Mucosa of descending colon (tissue), 3 donors: ENCODE results near the gene SUCNR1. TPM values are rescaled to one million over a fixed set of nuclear protein-coding genes. Genes with fewer than 3 reads are reported as not detected.
"Not testable (repeated sequence)": the region's sequence is repeated elsewhere in the genome, so short reads cannot be mapped to it uniquely, and the experiment has no call there.

Source experiments
- ATAC-seq: fragments of 200-7000 bp; cut with Tn5 transposase; one replicate; pipeline ENCODE4 v1.9.1; 2020; ENCODE audit warnings: mild to moderate bottlenecking, moderate library complexity
- DNase-seq, 3 donors: peaks; one replicate each; pipeline ENCODE4 v3.0.0-alpha.2; 2020
- H3K36me3 ChIP-seq: fragments of 200-600 bp; one replicate; pipeline ENCODE4 v1.8.0; 2021; ENCODE audit warnings: low read depth, mild to moderate bottlenecking
- H3K4me1 ChIP-seq: fragments of 200-600 bp; one replicate; pipeline ENCODE4 v1.8.0; 2021; ENCODE audit warnings: low read depth, mild to moderate bottlenecking
- H3K4me3 ChIP-seq: fragments of 200-600 bp; one replicate; pipeline ENCODE4 v1.8.0; 2021; ENCODE audit warnings: mild to moderate bottlenecking
- H3K9me3 ChIP-seq: fragments of 200-600 bp; one replicate; pipeline ENCODE4 v1.8.0; 2021; ENCODE audit warnings: mild to moderate bottlenecking
- CTCF ChIP-seq: fragments of 200-600 bp; IDR thresholded peaks from one replicate; pipeline ENCODE4 v1.8.0; 2022; ENCODE audit warnings: antibody characterized with exemption, mild to moderate bottlenecking
- intact Hi-C, 2 donors: fragments of 100-400 bp; cut with DNase I in 1 of 2; cut with micrococcal nuclease in 1 of 2; formaldehyde crosslinking; loops; one replicate each; pipeline versions ENCODE4 v1.11.0 to v1.11.1; 2022; cut with DNase I, micrococcal nuclease
- total RNA-seq, 3 donors: library from RNA; stranded (reverse); fragmentation: NEBNext Ultra II Directional in 2 of 3; extraction: Animal tissue kit (Norgen Biotek cat#: 25700) in 2 of 3; gene quantifications; one replicate each; pipeline versions ENCODE4 v1.2.1 to v1.2.4, GENCODE V29; 2021 to 2023
- donor health status: DM: no; HTN: no; CAD: no; lungs with moderate emphysema.
- donor health status: DM: no; HTN: no; CAD: no.
- donor health status: DM: no; HTN: yes; CAD: no.

SUCNR1 gene
- total RNA-seq, 3 donors from 2014 or later, result 0.35 to 0.65 (median 0.41) TPM

GRCh38 chr3:151881137-151881536 is 7.7 kb downstream of the SUCNR1 start:
- ATAC-seq (no peak), DNase-seq (no peak)
- intact Hi-C loops, result no loop called here
- no peaks in the 10 kb centered on the region for H3K36me3 ChIP-seq
- H3K4me1 ChIP-seq, result no peaks in the 10 kb centered on the region
- no peak for TF ChIP-seq CTCF
- H3K4me3 ChIP-seq, result no peak overlapping the region
- no peaks in the 10 kb centered on the region for H3K9me3 ChIP-seq

GRCh38 chr3:151885397-151885796 is 12.0 kb downstream of the SUCNR1 start:
- ATAC-seq, DNase-seq, H3K36me3 ChIP-seq, H3K4me1 ChIP-seq, H3K9me3 ChIP-seq, H3K4me3 ChIP-seq, intact Hi-C loops: not testable (repeated sequence)

GRCh38 chr3:151887450-151888211 is 14.2 kb downstream of the SUCNR1 start:
- H3K4me3 ChIP-seq, H3K36me3 ChIP-seq, intact Hi-C loops, H3K4me1 ChIP-seq, DNase-seq, H3K9me3 ChIP-seq: not testable (repeated sequence)
- ATAC-seq, result peak; percentile 36

GRCh38 chr3:151890721-151891141 is 17.3 kb downstream of the SUCNR1 start:
- Histone ChIP-seq H3K4me3 (no peak overlapping the region), H3K9me3 (no peaks in the 10 kb centered on the region), H3K36me3 (no peaks in the 10 kb centered on the region), H3K4me1 (no peaks in the 10 kb centered on the region)
- ATAC-seq (peak; percentile 29), DNase-seq (no peak)
- no peak for TF ChIP-seq CTCF
- intact Hi-C loops, result no loop called here

- Histone ChIP-seq H3K4me3 (no peak overlapping the region), H3K36me3 (no peaks in the 10 kb centered on the region), H3K9me3 (no peaks in the 10 kb centered on the region), H3K4me1 (no peaks in the 10 kb centered on the region)
- ATAC-seq (no peak), DNase-seq (no peak)
- intact Hi-C loops, result no loop called here
- TF ChIP-seq CTCF, result no peak
These were observed 18.3 kb downstream of the SUCNR1 start for GRCh38 chr3:151891721-151892120.

GRCh38 chr3:151894219-151894618 is 20.8 kb downstream of the SUCNR1 start:
- H3K4me1 ChIP-seq, result no peaks in the 10 kb centered on the region
- DNase-seq (no peak), ATAC-seq (no peak)
- H3K4me3 ChIP-seq, result no peak overlapping the region
- no peaks in the 10 kb centered on the region for H3K9me3 ChIP-seq
- intact Hi-C loops, result no loop called here
- no peak for TF ChIP-seq CTCF
- no peaks in the 10 kb centered on the region for H3K36me3 ChIP-seq
